PFSK-1 (cell line): Measurements from ENCODE around the gene CACNB1.

Source experiments
- FOXP2 ChIP-seq: optimal IDR thresholded peaks from 2 replicates; pipeline ENCODE3; 2011; ENCODE audit warnings: borderline replicate concordance, control low read depth, inconsistent platforms; ENCODE audit not compliant: insufficient read depth; ENCODE audit errors: extremely low read length, extremely low read depth
- POLR2AphosphoS5 ChIP-seq: IDR thresholded peaks from 2 replicates; pipeline ENCODE4 v1.6.1; 2012; ENCODE audit warnings: low read depth, mild to moderate bottlenecking, control low read depth, low read length, moderate library complexity
- SIN3A ChIP-seq: IDR thresholded peaks from 2 replicates; pipeline ENCODE4 v1.6.1; 2012; ENCODE audit warnings: mild to moderate bottlenecking, low read length, moderate library complexity, borderline replicate concordance; ENCODE audit not compliant: insufficient read depth
- TAF1 ChIP-seq: IDR thresholded peaks from 2 replicates; pipeline ENCODE4 v1.6.1; 2012; ENCODE audit warnings: low read length, control low read depth, borderline replicate concordance; ENCODE audit not compliant: insufficient read depth
- TF ChIP-seq, protein P1 (sequence below), 2 experiments: IDR thresholded peaks; 2 replicates each; pipeline versions ENCODE4 v1.6.1 to v1.8.0; 2011 to 2012; ENCODE audit warnings: low read depth in 2 of 2, low read length in 2 of 2, control low read depth in 1 of 2, inconsistent platforms in 1 of 2, mild to moderate bottlenecking in 1 of 2, moderate library complexity in 1 of 2; ENCODE audit not compliant: insufficient read depth in 1 of 2

CACNB1 gene

DNA sequence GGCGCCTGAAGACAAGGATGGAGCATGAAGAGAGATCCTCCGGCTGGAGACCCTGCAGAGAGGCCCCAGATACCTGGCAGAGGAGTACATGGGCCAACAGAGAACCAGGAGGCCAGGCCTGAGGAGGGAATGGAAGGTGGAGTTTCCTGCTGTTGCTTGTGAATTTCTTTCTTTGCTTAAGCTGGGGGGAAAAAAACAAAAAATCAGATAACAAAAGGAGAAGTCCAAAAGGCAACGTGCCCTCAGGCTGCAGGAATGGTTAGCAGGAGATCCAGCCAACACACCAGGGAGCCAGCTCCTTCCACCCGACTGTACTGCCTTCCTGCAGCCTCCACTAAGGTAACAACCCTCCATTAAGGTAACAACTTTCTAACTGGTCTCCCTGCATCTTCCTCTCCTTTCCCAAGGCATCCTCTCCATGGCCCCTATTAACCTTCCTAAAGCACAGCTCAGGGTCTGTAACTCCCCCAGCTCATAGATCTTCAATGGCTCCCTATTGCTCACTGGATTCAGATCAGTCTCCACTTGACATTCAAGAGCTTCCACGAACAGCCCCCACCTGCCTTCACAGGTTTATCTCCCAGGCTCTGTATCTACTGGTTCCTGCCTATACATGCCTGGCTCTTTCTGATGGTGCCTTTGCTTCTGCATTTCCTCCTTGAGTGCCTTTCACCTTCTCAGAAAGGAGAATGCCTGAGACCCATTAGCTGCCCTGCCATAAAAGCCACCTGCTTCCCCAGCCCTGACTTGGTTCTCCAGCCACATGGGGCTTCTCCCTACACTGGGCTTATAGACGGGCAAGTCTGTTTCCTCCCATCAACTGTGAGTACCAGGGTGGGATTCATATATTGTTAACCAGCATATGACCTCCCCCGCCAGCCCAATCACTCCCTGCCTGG is 30.8 kb downstream of the CACNB1 start:
- TF ChIP-seq SIN3A: no peak
- TF ChIP-seq TAF1: no peak
- no peak for TF ChIP-seq POLR2AphosphoS5
- no peak for TF ChIP-seq FOXP2
- TF ChIP-seq, protein P1, sequence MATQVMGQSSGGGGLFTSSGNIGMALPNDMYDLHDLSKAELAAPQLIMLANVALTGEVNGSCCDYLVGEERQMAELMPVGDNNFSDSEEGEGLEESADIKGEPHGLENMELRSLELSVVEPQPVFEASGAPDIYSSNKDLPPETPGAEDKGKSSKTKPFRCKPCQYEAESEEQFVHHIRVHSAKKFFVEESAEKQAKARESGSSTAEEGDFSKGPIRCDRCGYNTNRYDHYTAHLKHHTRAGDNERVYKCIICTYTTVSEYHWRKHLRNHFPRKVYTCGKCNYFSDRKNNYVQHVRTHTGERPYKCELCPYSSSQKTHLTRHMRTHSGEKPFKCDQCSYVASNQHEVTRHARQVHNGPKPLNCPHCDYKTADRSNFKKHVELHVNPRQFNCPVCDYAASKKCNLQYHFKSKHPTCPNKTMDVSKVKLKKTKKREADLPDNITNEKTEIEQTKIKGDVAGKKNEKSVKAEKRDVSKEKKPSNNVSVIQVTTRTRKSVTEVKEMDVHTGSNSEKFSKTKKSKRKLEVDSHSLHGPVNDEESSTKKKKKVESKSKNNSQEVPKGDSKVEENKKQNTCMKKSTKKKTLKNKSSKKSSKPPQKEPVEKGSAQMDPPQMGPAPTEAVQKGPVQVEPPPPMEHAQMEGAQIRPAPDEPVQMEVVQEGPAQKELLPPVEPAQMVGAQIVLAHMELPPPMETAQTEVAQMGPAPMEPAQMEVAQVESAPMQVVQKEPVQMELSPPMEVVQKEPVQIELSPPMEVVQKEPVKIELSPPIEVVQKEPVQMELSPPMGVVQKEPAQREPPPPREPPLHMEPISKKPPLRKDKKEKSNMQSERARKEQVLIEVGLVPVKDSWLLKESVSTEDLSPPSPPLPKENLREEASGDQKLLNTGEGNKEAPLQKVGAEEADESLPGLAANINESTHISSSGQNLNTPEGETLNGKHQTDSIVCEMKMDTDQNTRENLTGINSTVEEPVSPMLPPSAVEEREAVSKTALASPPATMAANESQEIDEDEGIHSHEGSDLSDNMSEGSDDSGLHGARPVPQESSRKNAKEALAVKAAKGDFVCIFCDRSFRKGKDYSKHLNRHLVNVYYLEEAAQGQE (IDR thresholded peaks at IDR 0.05; ENCODE audit: insufficient read depth in 1 of 2, low read depth in 2 of 2, low read length in 2 of 2): no peak

GRCh38 chr17:39165841-39166349 is 31.6 kb downstream of the CACNB1 start, which contains the start of gene ARL5C:
ARL5C (minus strand) TSS chr17:39166161; CDS start chr17:39165760, 401 bp downstream.
- no peak for TF ChIP-seq SIN3A
- TF ChIP-seq TAF1: no peak
- TF ChIP-seq POLR2AphosphoS5: no peak
- no peak for TF ChIP-seq FOXP2
- TF ChIP-seq, protein P1 (IDR thresholded peaks at IDR 0.05; ENCODE audit: insufficient read depth in 1 of 2, low read depth in 2 of 2, low read length in 2 of 2): no peak

- TF ChIP-seq TAF1: no peak
- no peak for TF ChIP-seq POLR2AphosphoS5
- no peak for TF ChIP-seq SIN3A
- TF ChIP-seq FOXP2: no peak
- TF ChIP-seq, protein P1 (IDR thresholded peaks at IDR 0.05; ENCODE audit: insufficient read depth in 1 of 2, low read depth in 2 of 2, low read length in 2 of 2): no peak
Observed at GRCh38 chr17:39165178-39165840, 32.2 kb downstream of the CACNB1 start.

DNA sequence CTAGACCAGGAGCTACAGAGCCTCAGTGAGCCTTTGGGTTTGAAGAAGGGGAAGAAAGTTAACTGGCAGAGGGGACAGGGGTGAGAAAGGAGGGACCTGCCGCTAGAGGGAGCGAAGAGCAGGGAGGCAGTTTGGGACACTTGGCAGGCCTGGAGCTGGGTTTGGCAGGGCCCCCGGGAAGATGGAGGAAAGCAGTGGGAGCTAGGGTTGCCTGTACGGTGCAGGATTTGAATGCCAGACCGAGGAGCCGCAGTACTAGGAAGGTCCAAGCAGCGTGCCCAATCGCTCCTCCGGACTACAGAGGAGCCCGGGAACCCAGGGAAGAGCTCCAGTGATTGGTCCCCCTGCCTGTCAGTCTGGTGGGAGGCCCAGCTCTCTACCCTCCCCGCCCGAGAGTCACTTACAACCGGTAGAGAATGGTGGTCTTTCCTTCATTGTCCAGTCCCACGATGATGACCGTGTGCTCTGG is 32.8 kb downstream of the CACNB1 start:
- TF ChIP-seq FOXP2 (no peak), TAF1 (no peak), SIN3A (no peak), POLR2AphosphoS5 (no peak)
- TF ChIP-seq, protein P1 (IDR thresholded peaks at IDR 0.05; ENCODE audit: insufficient read depth in 1 of 2, low read depth in 2 of 2, low read length in 2 of 2): no peak
